GM12873 (cell line): ENCODE measurements around the gene RARA.

ENCODE experiments used
- CTCF ChIP-seq: IDR thresholded peaks from 2 replicates; pipeline ENCODE4 v1.5.1; 2012; ENCODE audit warnings: low read depth, mild to moderate bottlenecking, moderate library complexity, low read length, control low read depth; ENCODE audit not compliant: insufficient read depth; ENCODE audit errors: missing control alignments

Gene RARA

GRCh38 chr17:40399185-40399584 lies 90.2 kb downstream of the RARA start:
- peak; percentile 51 for TF ChIP-seq CTCF

- no peak for TF ChIP-seq CTCF
These were observed 93.7 kb downstream of the RARA start for GRCh38 chr17:40402668-40403067.

GRCh38 chr17:40404003-40404402 lies 95.0 kb downstream of the RARA start:
- no peak for TF ChIP-seq CTCF
